ENCODE results near the gene TP53INP2. TPM values are rescaled to one million over a fixed set of nuclear protein-coding genes. Genes with fewer than 3 reads are reported as not detected.
"Not testable (repeated sequence)": the region's sequence is repeated elsewhere in the genome, so short reads cannot be mapped to it uniquely, and the experiment has no call there.

TP53INP2 gene
- total RNA-seq, 1 donor from 2014 or later = 3.3 TPM

GRCh38 chr20:34705397-34706301 lies 1.5 kb downstream of the TP53INP2 start:
- DNase-seq (ENCODE audit: low read depth in 2 of 2) = peak in 1 of 2 donors; percentile 50

GRCh38 chr20:34706302-34706875 lies 2.2 kb downstream of the TP53INP2 start:
- DNase-seq (ENCODE audit: low read depth in 2 of 2) = no peak

- DNase-seq (ENCODE audit: low read depth in 2 of 2) = no peak
These were observed 3.0 kb downstream of the TP53INP2 start for GRCh38 chr20:34706912-34707784.

- peak in 1 of 2 donors; percentile 63 for DNase-seq (ENCODE audit: low read depth in 2 of 2)
These were observed 4.5 kb downstream of the TP53INP2 start for GRCh38 chr20:34708621-34709043.

- peak in 1 of 2 donors; percentile 72 for DNase-seq (ENCODE audit: low read depth in 2 of 2)
These were observed 5.1 kb downstream of the TP53INP2 start for GRCh38 chr20:34709044-34709830.

- DNase-seq (ENCODE audit: low read depth in 2 of 2) = peak in 1 of 2 donors; percentile 69
These were observed 5.9 kb downstream of the TP53INP2 start for GRCh38 chr20:34709831-34710567.

- DNase-seq (ENCODE audit: low read depth in 2 of 2) = no peak
These were observed 6.4 kb downstream of the TP53INP2 start for GRCh38 chr20:34710568-34710839.

GRCh38 chr20:34710861-34711574 lies 6.9 kb downstream of the TP53INP2 start:
- no peak for DNase-seq (ENCODE audit: low read depth in 2 of 2)

GRCh38 chr20:34711813-34712430 lies 7.8 kb downstream of the TP53INP2 start:
- no peak for DNase-seq (ENCODE audit: low read depth in 2 of 2)

GRCh38 chr20:34712525-34713192 lies 8.5 kb downstream of the TP53INP2 start:
- no peak for DNase-seq (ENCODE audit: low read depth in 2 of 2)

GRCh38 chr20:34713194-34713943 lies 9.2 kb downstream of the TP53INP2 start:
- DNase-seq (ENCODE audit: low read depth in 2 of 2) = peak in 1 of 2 donors; percentile 97

- not testable (repeated sequence) for DNase-seq (ENCODE audit: low read depth in 2 of 2)
These were observed 9.9 kb downstream of the TP53INP2 start for GRCh38 chr20:34713944-34714515.

GRCh38 chr20:34715384-34715783 lies 11.2 kb downstream of the TP53INP2 start:
- no peak for DNase-seq (ENCODE audit: low read depth in 2 of 2)

GRCh38 chr20:34716921-34717229 lies 12.7 kb downstream of the TP53INP2 start:
- DNase-seq (ENCODE audit: low read depth in 2 of 2) = no peak

GRCh38 chr20:34717230-34718095 lies 13.3 kb downstream of the TP53INP2 start:
- DNase-seq (ENCODE audit: low read depth in 2 of 2) = no peak

- not testable (repeated sequence) for DNase-seq (ENCODE audit: low read depth in 2 of 2)
These were observed 15.3 kb downstream of the TP53INP2 start for GRCh38 chr20:34719242-34720017.
